Esophagus squamous epithelium (tissue), 5 donors: Measurements from ENCODE around the gene PTRH1. TPM values are rescaled to one million over a fixed set of nuclear protein-coding genes. Genes with fewer than 3 reads are reported as not detected.

Experiments
- DNase-seq: peaks from one replicate; lab custom pipeline; 2025; lab: John Stamatoyannopoulos, UW
- H3K27ac ChIP-seq, 4 donors: fragments of 200-600 bp; sonication (generic); one replicate each; pipeline ENCODE4 v1.5.1; 2016 to 2019; ENCODE audit warnings: mild to moderate bottlenecking in 1 of 4
- H3K27me3 ChIP-seq, 4 donors: fragments of 200-600 bp; sonication (generic); 1 replicate in 3 of 4; 2 replicates in 1 of 4; pipeline versions ENCODE4 v1.5.1 to v1.6.0; 2017 to 2021; ENCODE audit warnings: antibody characterized with exemption in 1 of 4
- H3K36me3 ChIP-seq, 3 donors: fragments of 200-600 bp; sonication (generic); one replicate each; pipeline ENCODE4 v1.5.1; 2016 to 2019
- H3K4me1 ChIP-seq, 3 donors: fragments of 200-600 bp; sonication (generic); one replicate each; pipeline ENCODE4 v1.5.1; 2017 to 2019
- H3K4me3 ChIP-seq, 4 donors: fragments of 200-600 bp; sonication (generic); 1 replicate in 3 of 4; 2 replicates in 1 of 4; pipeline ENCODE4 v1.5.1; 2016 to 2019; ENCODE audit warnings: mild to moderate bottlenecking in 2 of 4, moderate library complexity in 1 of 4
- H3K9me3 ChIP-seq, 3 donors: fragments of 200-600 bp; sonication (generic); one replicate each; pipeline ENCODE4 v1.5.1; 2016 to 2019
- POLR2A ChIP-seq, 4 donors: fragments of 450-650 bp; IDR thresholded peaks; one replicate each; pipeline ENCODE4 v1.6.1; 2017; ENCODE audit warnings: antibody characterized with exemption in 4 of 4, mild to moderate bottlenecking in 4 of 4, moderate library complexity in 3 of 4
- WGBS, 2 donors: methylation state at CpG; one replicate each; pipeline ENCODE4 v1.1.5; 2018; 5-methylcytosine and 5-hydroxymethylcytosine counted together
- intact Hi-C: fragments of 100-400 bp; cut with DNase I; formaldehyde crosslinking; loops from one replicate; pipeline ENCODE4 v1.15.0; 2022
- total RNA-seq, 4 donors: library from RNA; depleted of rRNA; stranded (reverse); fragments of >200 nt; gene quantifications; one replicate each; pipeline ENCODE4 v1.1.0, GENCODE V29; 2016
- TF ChIP-seq, protein P1 (sequence below), 6 experiments: fragments of 450-650 bp in 4 of 6; fragments of 200-600 bp in 2 of 6; sonication (generic) in 2 of 6; IDR thresholded peaks; one replicate each; pipeline ENCODE4 v1.5.1; 2016 to 2019; ENCODE audit warnings: antibody characterized with exemption in 6 of 6, mild to moderate bottlenecking in 4 of 6, moderate library complexity in 4 of 6
- donor health status: DM: yes; HTN: yes; CAD: no.

The PTRH1 gene
- total RNA-seq, 4 donors from 2014 or later, result 4.5 to 12.6 (median 11.6) TPM

DNA sequence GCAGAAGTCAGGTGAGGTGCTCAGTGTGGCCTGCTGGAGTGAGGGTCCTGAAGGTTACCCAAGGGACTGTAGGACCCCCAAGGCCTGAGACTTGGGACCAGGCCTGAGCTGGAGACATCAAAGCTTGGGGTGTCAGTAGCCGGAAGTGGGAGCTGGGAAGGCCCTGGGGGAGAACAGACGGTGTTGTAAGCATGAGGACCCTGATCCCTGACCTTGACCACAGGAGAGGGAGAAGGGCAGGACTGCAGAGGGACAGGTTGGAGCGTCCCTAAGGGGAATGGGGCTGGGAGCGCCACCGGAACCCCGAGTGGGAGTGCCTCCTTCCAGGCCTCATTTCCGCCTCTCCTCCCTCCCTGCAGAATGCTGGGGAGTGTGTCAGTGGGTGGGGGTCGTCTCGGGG lies 949 bp upstream of the PTRH1 start:
- WGBS, 2 donors, result 68 to 100% methylated on average over 1 to 6 of the region's 9 CpGs
- TF ChIP-seq, protein P1, sequence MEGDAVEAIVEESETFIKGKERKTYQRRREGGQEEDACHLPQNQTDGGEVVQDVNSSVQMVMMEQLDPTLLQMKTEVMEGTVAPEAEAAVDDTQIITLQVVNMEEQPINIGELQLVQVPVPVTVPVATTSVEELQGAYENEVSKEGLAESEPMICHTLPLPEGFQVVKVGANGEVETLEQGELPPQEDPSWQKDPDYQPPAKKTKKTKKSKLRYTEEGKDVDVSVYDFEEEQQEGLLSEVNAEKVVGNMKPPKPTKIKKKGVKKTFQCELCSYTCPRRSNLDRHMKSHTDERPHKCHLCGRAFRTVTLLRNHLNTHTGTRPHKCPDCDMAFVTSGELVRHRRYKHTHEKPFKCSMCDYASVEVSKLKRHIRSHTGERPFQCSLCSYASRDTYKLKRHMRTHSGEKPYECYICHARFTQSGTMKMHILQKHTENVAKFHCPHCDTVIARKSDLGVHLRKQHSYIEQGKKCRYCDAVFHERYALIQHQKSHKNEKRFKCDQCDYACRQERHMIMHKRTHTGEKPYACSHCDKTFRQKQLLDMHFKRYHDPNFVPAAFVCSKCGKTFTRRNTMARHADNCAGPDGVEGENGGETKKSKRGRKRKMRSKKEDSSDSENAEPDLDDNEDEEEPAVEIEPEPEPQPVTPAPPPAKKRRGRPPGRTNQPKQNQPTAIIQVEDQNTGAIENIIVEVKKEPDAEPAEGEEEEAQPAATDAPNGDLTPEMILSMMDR (IDR thresholded peaks at IDR 0.05), result no peak
- no peak for TF ChIP-seq POLR2A (IDR thresholded peaks at IDR 0.05)
- Histone ChIP-seq H3K27ac (peak overlapping the region in 2 of 4 donors; percentile 82 to 93), H3K36me3 (no peaks in the 10 kb centered on the region), H3K4me1 (peaks cover 11 to 29% (median 11%) of the 10 kb centered on the region in 3 donors), H3K9me3 (no peaks in the 10 kb centered on the region), H3K27me3 (no peaks in the 10 kb centered on the region), H3K4me3 (peak overlapping the region in 3 of 4 donors; percentile 73 to 81 (median 78))
- no peak for DNase-seq
- intact Hi-C loops, result no loop called here

DNA sequence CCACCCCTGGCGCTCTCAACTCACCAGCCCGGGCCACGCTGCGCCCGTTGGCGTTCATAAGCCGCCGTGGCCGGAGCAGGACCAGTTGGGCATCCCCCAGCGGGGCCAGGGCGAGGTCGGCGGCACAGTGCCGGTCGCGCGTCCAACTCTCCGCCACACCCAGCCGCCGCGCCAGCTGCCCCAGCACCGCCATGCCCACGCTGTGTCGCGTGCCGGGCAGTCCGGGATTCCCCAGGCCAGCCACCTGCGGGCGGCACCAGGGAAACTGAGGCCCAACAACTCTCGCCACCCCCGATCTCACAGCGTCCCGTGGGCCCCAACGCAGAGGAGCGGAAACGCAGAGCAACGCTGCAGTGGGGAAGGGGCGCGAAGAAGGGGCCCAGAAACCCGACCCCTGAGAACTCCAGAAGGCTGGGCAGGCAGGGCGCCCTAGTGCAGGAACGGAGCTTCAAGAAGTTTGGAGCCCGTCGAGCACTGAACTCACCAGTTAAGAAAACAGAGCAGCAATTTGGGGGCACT lies 453 bp downstream of the PTRH1 start:
- peaks cover 11 to 23% (median 11%) of the 10 kb centered on the region in 3 donors for H3K4me1 ChIP-seq
- DNase-seq, result no peak
- TF ChIP-seq, protein P1 (IDR thresholded peaks at IDR 0.05), result no peak
- TF ChIP-seq POLR2A (IDR thresholded peaks at IDR 0.05), result no peak
- WGBS, 2 donors, result 0% methylated on average over 3 of the region's 44 CpGs; no CpG with 5 or more reads in 1 of the 2 donors
- H3K36me3 ChIP-seq, result no peaks in the 10 kb centered on the region
- intact Hi-C loops, result no loop called here
- no peaks in the 10 kb centered on the region for H3K27me3 ChIP-seq
- peak overlapping the region; percentile 77 to 93 (median 84) for H3K27ac ChIP-seq
- peak overlapping the region; percentile 42 to 81 (median 76) for H3K4me3 ChIP-seq
- H3K9me3 ChIP-seq, result no peaks in the 10 kb centered on the region

DNA sequence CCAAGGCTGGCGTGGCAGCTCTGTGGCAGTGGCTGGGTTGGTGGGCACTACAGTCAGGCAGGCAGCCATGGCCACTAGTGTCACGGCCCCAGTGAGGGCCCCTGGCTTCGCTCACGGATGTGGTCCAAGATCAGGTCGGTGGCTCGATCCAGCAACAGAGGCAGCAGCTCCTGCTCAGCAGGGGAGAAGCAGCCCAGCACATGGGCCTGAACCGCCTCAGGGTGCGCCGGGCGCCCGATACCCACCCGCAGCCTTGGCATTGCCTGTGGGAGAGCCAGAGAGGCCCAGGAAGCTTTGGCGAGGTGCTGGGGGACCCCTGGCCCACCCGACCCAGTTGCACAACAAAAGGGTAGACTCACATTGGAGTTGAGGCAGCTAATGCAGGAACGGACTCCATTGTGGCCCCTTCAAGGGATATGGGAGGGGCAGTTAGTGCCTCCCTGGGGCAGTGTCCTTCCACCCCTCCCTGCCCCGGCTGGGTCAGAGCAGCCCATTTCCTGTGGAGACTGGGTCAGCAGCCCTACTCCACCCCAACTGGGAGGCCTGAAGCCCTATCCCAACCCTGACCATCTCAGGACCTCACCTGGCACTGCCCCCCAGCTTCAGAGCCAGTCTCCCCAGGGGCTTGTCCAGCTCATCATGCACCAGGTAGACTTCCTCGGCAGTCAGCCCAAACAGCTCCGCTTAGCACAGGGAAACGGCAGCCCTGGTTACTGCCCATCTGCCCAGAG lies 1.3 kb downstream of the PTRH1 start:
- H3K27ac ChIP-seq, result no peak overlapping the region
- H3K4me3 ChIP-seq, result peak overlapping the region; percentile 42 to 81 (median 76)
- no peak for TF ChIP-seq POLR2A (IDR thresholded peaks at IDR 0.05)
- TF ChIP-seq, protein P1 (IDR thresholded peaks at IDR 0.05), result no peak
- intact Hi-C loops, result no loop called here
- no peaks in the 10 kb centered on the region for H3K9me3 ChIP-seq
- no peak for DNase-seq
- WGBS, 2 donors, result 82 to 91% methylated on average over 5 to 6 of the region's 19 CpGs
- peaks cover 11 to 23% (median 11%) of the 10 kb centered on the region in 3 donors for H3K4me1 ChIP-seq
- no peaks in the 10 kb centered on the region for H3K36me3 ChIP-seq
- no peaks in the 10 kb centered on the region for H3K27me3 ChIP-seq

DNA sequence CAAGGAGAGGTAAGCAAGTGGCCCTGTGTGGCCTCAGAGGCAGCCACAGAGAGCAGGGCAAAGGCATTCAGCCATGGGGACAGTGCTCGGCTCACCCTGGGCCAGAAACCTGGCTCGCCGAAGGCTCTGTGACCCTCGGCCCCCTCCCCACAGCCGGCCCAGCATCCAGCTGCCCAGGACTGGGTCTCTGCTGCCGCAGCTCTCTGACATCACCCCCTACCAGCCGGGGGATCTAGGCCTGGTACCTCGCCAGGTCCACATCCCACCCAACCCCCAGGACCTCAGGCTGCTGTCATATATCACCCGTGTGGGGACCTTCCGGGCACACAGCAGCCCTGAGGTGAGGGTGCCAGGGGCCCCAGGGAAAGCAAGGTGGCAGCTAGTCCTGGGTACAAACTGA lies 2.6 kb downstream of the PTRH1 start:
- no CpG with 5 or more reads among the region's 10 CpGs for WGBS, 2 donors
- no peak for DNase-seq
- Histone ChIP-seq H3K4me3 (no peak overlapping the region), H3K27me3 (no peaks in the 10 kb centered on the region), H3K9me3 (no peaks in the 10 kb centered on the region), H3K27ac (no peak overlapping the region), H3K4me1 (peaks cover 11 to 23% (median 11%) of the 10 kb centered on the region in 3 donors), H3K36me3 (no peaks in the 10 kb centered on the region)
- intact Hi-C loops, result no loop called here
- TF ChIP-seq, protein P1 (IDR thresholded peaks at IDR 0.05), result no peak
- TF ChIP-seq POLR2A (IDR thresholded peaks at IDR 0.05), result no peak

DNA sequence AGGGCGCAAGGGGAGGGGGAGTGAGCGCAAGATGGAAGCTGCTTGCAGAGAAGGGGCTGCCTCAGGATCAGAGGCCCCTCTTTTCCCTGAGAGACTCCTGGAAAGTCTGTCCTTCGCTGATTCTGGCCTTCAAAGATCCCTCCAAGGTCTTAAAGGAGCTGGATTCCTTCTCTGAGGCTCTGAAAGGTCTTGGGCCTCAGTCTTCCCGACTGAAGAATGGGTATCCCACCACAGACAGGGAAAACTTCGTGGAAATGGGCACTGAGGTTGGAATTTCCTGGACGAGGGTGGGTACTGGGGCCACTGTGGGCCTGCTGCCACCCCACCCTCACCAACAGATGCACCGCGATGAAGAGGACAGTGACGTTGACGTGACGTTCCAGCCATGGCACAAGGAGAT lies 3.1 kb downstream of the PTRH1 start:
- Histone ChIP-seq H3K27me3 (no peaks in the 10 kb centered on the region), H3K4me3 (no peak overlapping the region), H3K9me3 (no peaks in the 10 kb centered on the region), H3K27ac (no peak overlapping the region), H3K4me1 (peaks cover 11 to 23% (median 11%) of the 10 kb centered on the region in 3 donors), H3K36me3 (no peaks in the 10 kb centered on the region)
- intact Hi-C loops, result no loop called here
- no peak for TF ChIP-seq POLR2A (IDR thresholded peaks at IDR 0.05)
- TF ChIP-seq, protein P1 (IDR thresholded peaks at IDR 0.05), result no peak
- WGBS, 2 donors, result 60 to 90% methylated on average over 1 to 7 of the region's 11 CpGs
- DNase-seq, result no peak
